ENCODE measurements around the gene ERCC2.

Gene ERCC2

GRCh38 chr19:45305007-45305406 is 65.4 kb downstream of the ERCC2 start:
- DNase-seq (ENCODE audit: low read depth in 2 of 3, low spot score in 2 of 3): no peak

GRCh38 chr19:45304141-45304926 is 66.0 kb downstream of the ERCC2 start:
- DNase-seq (ENCODE audit: low read depth in 2 of 3, low spot score in 2 of 3): no peak

GRCh38 chr19:45303269-45304060 is 66.9 kb downstream of the ERCC2 start:
- no peak for DNase-seq (ENCODE audit: low read depth in 2 of 3, low spot score in 2 of 3)

- DNase-seq (ENCODE audit: low read depth in 2 of 3, low spot score in 2 of 3): no peak
Measured at GRCh38 chr19:45302416-45302815, 68.0 kb downstream of the ERCC2 start.
